GM18508 (cell line): ENCODE measurements around the gene SERINC5.
"Not testable (repeated sequence)": the region's sequence is repeated elsewhere in the genome, so short reads cannot be mapped to it uniquely, and the experiment has no call there.

Source experiments
- ATAC-seq: cut with Tn5 transposase; IDR thresholded peaks from one replicate; pipeline ENCODE4 v1.9.1; 2021; ENCODE audit warnings: moderate number of reproducible peaks; ENCODE audit not compliant: insufficient read depth, unreplicated experiment

The SERINC5 gene

DNA sequence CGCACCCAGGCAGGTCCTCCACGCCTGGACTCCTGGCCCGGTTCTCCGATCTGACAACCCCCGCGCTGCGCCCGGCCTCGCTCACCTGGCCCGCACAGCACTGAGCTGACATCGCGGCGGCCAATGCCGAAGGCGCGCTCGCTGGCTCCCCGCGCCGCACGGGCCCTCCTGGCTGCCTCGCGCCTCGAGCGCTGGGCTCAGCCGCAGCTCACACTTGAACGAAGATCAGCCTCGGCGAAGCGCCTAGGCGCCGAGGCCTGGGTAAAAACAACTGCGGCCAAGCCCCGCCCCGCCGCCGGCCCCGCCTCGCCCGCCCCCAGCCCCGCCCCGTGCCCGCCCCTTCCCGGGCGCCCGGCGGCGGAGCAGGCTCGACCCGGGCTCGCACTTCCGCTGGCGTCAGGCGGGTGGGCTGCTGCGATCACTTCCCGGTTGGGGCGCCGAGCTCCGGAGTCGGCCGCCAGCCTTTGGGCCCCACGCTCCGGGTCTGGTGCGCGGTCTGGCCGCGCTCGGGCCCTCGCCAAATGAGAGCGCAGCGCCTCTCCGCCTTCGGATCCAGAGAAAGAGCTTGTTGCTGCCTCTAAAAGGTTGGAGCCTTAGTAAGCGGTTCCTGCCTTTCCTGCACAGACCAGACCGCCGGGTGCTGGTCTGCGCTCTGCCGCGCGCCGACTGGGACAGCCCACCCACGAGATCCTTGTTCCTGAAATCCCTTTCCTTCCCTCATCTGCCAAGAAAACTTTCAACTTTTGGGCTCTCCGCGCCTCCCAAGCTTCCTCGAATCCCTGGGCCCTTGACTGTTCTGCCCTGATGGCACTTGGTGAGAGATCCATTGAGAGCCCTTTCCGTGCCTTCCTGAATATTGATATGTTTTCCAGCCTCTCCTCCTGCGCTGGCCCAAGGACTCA, at the start of gene SERINC5:
Gene SERINC5, minus strand, starts transcription at position 238 of the 902 bp plus-strand sequence. Its CDS starts 126 bp downstream, at position 112.
- peak; percentile 58 for ATAC-seq

DNA sequence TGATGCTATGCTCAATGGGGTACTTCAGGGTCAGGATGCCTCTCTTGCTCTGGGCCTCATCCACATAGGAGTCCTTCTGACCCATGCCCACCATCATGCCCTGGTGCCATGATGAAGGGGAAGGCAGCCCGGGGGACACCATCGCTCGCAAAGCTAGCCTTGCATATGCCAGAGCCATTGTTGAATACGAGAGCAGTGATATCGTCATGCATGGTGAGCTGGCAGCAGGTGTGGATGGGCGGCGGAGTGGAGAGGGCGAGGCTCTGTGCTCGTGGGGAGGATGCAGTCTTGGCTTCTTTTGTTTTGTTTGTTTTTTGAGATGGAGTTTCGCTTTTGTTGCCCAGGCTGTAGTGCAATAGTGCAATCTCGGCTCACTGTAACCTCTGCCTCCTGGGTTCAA, 46.8 kb upstream of the SERINC5 start:
- ATAC-seq: no peak

DNA sequence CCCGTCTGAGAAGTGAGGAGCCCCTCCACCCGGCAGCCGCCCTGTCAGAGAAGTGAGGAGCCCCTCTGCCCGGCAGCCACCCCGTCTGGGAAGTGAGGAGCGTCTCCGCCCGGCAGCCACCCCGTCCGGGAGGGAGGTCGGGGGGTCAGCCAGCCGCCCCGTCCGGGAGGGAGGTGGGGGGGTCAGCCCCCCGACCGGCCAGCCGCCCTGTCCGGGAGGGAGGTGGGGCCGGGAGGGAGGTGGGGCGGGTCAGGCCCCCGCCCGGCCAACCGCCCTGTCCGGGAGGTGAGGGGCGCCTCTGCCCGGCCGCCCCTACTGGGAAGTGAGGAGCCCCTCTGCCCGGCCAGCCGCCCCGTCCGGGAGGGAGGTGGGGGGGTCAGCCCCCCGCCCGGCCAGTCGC, 45.5 kb upstream of the SERINC5 start:
- not testable (repeated sequence) for ATAC-seq

- not testable (repeated sequence) for ATAC-seq
Observed at GRCh38 chr5:80300796-80301195, 44.9 kb upstream of the SERINC5 start.

- no peak for ATAC-seq
Observed at GRCh38 chr5:80300125-80300524, 44.3 kb upstream of the SERINC5 start.

DNA sequence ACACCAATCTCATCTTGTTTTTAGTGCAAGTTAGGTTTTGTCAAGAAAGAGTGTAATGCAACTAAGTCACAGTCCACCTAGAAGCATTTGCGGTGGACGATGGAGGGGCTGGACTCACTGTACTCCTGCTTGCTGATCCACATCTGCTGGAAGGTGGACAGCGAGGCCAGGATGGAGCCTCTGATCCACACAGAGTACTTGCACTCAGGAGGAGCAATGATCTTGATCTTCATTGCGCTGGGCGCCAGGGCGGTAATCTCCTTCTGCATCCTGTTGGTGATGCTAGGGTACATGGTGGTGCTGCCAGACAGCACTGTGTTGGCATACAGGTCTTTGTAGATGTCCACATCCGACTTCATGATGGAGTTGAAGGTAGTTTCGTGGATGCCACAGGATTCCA, 43.8 kb upstream of the SERINC5 start:
- no peak for ATAC-seq

GRCh38 chr5:80296121-80296520, 40.3 kb upstream of the SERINC5 start:
- no peak for ATAC-seq

- no peak for ATAC-seq
Observed at GRCh38 chr5:80291761-80292160, 35.9 kb upstream of the SERINC5 start.

DNA sequence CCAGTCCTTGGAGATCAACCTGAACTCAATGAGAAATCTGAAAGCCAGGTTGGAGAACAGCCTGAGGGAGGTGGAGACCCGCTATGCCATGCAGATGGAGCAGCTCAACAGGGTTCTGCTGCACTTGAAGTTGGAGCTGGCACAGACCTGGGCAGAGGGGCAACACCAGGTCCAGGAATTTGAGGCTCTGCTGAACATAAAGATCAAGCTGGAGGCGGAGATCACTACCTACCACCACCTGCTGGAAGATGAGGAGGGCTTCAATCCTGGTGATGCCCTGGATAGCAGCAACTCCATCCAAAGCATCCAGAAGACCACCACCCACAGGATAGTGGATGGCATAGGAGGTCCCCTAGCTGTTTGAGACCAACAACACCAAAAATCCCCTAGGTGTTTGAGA, 33.5 kb upstream of the SERINC5 start:
- ATAC-seq: no peak

DNA sequence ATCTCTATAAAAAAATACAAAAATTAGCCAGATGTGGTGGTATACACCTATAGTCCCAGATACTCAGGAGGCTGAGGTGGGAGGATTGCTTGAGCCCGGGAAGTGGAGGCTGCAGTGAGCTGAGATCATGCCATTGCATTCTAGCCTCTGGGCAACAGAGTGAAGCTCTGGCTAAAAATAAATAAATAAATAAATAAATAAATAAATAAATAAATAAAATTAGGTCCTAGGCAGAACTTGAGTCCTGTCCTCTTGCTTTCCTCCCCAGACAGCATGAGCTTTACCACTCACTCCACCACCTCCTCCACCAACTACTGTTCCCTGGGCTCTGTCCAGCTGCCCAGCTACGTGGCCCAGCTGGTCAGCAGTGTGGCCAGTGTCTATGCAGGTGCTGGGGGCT, 32.3 kb upstream of the SERINC5 start:
- no peak for ATAC-seq

DNA sequence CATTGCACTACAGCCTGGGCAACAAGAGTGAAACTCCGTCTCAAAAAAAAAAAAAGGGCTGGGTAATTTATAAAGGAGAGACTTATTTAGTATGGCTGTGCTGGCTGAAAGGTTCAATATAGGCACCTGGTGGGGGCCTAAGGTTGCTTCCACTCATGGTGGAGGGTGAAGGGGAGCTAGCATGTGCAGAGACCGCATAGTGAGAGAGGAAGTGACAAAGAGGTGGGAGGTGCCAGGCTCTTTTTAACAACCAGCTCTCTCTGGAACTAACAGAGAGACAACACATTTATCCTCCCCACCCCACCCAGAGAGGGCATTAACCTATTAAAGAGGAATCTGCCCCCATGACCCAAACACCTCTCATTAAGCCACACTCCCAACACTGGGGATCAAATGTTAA, 28.9 kb upstream of the SERINC5 start:
- ATAC-seq: no peak

DNA sequence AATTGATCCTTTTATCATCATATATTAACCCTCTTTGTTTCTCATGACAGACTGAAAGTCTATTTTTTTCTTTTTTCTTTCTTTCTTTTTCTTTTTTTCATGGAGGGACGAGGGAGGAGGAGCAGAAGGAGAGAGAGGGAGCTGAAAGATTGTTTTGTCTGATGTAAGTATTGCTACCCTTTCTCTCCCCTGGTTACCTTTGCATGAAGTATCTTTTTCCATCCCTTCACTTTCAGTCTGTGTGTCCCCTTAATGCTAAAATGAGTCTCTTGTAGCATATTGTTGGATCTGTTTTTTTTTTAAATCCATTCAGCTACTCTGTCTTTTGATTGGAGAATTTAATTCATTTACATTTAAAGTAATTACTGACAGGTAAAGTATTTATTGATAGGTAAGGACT, 27.5 kb upstream of the SERINC5 start:
- ATAC-seq: no peak

- no peak for ATAC-seq
Observed at GRCh38 chr5:80282054-80282453, 26.2 kb upstream of the SERINC5 start.

GRCh38 chr5:80277191-80277590, 21.3 kb upstream of the SERINC5 start:
- no peak for ATAC-seq

DNA sequence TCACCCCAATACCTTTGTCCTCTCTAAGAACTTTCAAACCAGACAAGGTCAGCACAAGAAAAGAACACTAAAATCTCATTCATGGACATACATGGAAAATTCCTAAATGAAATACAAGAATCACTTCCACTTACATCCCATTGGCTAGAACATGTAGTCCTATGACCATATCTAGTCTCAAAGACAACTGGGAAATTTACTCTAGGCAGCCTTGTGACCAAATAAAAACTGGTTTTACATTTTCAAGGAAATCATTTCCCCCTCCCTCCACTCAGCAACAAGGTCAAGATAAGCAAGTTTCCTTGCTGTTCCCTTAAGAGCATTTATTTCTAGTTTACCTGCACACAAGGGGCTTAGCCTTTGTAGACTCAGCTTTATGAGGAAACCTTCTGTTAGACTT, 20.3 kb upstream of the SERINC5 start:
- no peak for ATAC-seq

DNA sequence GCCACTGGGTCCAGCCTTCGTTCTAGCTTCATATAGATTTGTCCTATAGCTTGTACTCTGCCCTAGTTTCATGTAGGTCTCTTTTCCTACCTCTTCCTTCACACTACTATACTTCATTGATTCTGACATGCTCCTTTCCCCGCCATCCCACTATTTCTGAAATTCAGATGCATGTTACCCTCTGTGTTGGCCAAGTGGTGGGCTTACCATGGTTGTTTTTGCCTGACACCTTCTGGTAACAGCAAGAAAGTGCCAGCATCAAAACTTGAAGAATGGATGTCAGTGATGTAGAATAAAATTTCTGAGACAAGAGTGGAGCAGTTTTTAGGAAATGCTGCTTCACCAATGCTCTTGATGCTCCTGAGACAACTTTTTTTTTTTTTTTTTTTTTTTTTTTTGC, 19.5 kb upstream of the SERINC5 start:
- no peak for ATAC-seq

DNA sequence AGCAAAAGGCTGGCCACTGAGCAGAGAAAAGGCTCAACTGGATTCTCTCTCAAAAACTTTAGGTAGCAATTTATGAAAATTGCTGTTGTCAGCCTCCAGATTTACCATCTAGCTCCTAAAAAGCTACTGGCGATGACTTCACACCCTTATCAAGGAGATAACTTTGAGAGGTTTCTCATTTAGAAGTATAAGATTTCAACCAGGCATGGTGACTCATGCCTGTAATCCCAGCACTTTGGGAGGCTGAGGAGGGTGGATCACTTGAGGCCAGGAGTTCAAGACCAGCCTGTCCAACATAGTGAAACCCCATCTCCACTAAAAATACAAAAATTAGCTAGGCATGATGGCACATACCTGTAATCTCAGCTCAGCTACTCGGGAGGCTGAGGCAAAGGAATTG, 14.7 kb upstream of the SERINC5 start:
- not testable (repeated sequence) for ATAC-seq

- ATAC-seq: no peak
Observed at GRCh38 chr5:80269991-80270438, 14.2 kb upstream of the SERINC5 start.

DNA sequence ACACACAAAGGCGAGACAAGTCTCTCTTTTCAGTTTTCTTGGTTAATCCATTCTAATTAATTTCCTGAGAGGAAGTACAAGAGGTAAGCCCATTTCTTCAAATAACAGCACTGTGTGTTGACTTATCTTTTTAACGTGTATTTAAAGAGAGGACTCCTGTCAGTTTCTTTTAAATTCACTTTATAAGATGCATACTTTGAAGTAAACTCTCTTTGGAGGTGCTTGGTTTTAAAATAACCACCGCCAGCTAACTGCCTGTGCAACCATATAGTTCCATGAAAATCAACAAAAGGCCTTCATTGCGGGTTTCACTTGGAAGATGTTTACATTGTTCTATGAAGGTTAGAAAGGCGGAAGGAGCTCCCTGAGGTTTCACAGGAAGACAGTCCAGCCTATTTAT, 13.1 kb upstream of the SERINC5 start:
- no peak for ATAC-seq

GRCh38 chr5:80266566-80266965, 10.7 kb upstream of the SERINC5 start:
- ATAC-seq: no peak

DNA sequence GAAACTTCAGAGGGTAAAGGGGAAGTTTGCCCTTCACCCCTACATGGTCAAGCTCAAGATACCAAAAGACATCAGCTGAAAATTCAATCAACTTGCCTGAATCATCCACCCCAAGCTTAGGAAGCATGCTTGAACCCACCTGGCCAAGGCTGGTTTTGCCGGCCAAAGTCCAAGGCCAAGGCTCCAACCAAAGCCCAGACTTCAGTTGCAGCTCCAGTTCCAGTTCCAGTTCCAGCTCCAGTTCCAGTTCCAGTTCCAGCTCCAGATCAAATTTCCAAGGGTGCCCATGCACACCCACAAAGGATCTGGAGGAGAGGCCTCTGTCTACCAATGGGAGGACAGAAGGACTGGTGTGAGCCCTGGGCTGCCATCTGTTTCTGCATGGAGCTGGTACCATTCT, 4.6 kb upstream of the SERINC5 start:
- ATAC-seq: no peak
